ENCODE data around the gene SMARCA2. TPM values are rescaled to one million over a fixed set of nuclear protein-coding genes. Genes with fewer than 3 reads are reported as not detected.

Gene SMARCA2
- total RNA-seq, 6 donors from 2014 or later, result 74.3 to 210 (median 139) TPM

- H3K27ac ChIP-seq, result no peak overlapping the region
- 91 to 95% methylated on average over 5 to 7 of the region's 7 CpGs for WGBS, 2 donors
- H3K4me1 ChIP-seq, result no peaks in the 10 kb centered on the region
- H3K27me3 ChIP-seq, result no peaks in the 10 kb centered on the region
- no peak overlapping the region for H3K4me3 ChIP-seq
- peaks cover 0 to 13% (median 2%) of the 10 kb centered on the region in 4 donors for H3K36me3 ChIP-seq
- ATAC-seq (ENCODE audit: low FRiP score in 2 of 2), result no peak
- TF ChIP-seq EP300 (IDR thresholded peaks at IDR 0.05), result no peak
- no peak for TF ChIP-seq POLR2AphosphoS5 (IDR thresholded peaks at IDR 0.05)
- TF ChIP-seq CTCF (IDR thresholded peaks at IDR 0.05), result no peak
- no peak for TF ChIP-seq POLR2A (IDR thresholded peaks at IDR 0.05)
- no peaks in the 10 kb centered on the region for H3K9me3 ChIP-seq
- no peak for DNase-seq
These were observed 185.1 kb downstream of the SMARCA2 start for GRCh38 chr9:2199999-2200796.

GRCh38 chr9:2208465-2208864 lies 193.3 kb downstream of the SMARCA2 start:
- no peak for TF ChIP-seq CTCF (IDR thresholded peaks at IDR 0.05)
- no peak for TF ChIP-seq POLR2A (IDR thresholded peaks at IDR 0.05)
- no peak for TF ChIP-seq POLR2AphosphoS5 (IDR thresholded peaks at IDR 0.05)
- no peak for TF ChIP-seq EP300 (IDR thresholded peaks at IDR 0.05)
- 74 to 76% methylated on average over 4 of the region's 4 CpGs for WGBS, 2 donors
- ATAC-seq (ENCODE audit: low FRiP score in 2 of 2) (no peak), DNase-seq (no peak)
- Histone ChIP-seq H3K4me3 (no peak overlapping the region), H3K27ac (no peak overlapping the region), H3K4me1 (no peaks in the 10 kb centered on the region), H3K27me3 (no peaks in the 10 kb centered on the region), H3K36me3 (no peaks in the 10 kb centered on the region), H3K9me3 (no peaks in the 10 kb centered on the region)

GRCh38 chr9:2208991-2209390 lies 193.8 kb downstream of the SMARCA2 start:
- TF ChIP-seq CTCF (IDR thresholded peaks at IDR 0.05) (no peak), EP300 (IDR thresholded peaks at IDR 0.05) (no peak), POLR2AphosphoS5 (IDR thresholded peaks at IDR 0.05) (no peak), POLR2A (IDR thresholded peaks at IDR 0.05) (no peak)
- H3K27me3 ChIP-seq, result no peaks in the 10 kb centered on the region
- no peak overlapping the region for H3K4me3 ChIP-seq
- DNase-seq, result no peak
- H3K27ac ChIP-seq, result no peak overlapping the region
- no peaks in the 10 kb centered on the region for H3K9me3 ChIP-seq
- H3K36me3 ChIP-seq, result no peaks in the 10 kb centered on the region
- no peak for ATAC-seq (ENCODE audit: low FRiP score in 2 of 2)
- H3K4me1 ChIP-seq, result no peaks in the 10 kb centered on the region

- H3K27ac ChIP-seq, result no peak overlapping the region
- no peak for ATAC-seq (ENCODE audit: low FRiP score in 2 of 2)
- H3K36me3 ChIP-seq, result no peaks in the 10 kb centered on the region
- DNase-seq, result no peak
- no peak overlapping the region for H3K4me3 ChIP-seq
- no peak for TF ChIP-seq POLR2AphosphoS5 (IDR thresholded peaks at IDR 0.05)
- no peak for TF ChIP-seq CTCF (IDR thresholded peaks at IDR 0.05)
- no peak for TF ChIP-seq POLR2A (IDR thresholded peaks at IDR 0.05)
- TF ChIP-seq EP300 (IDR thresholded peaks at IDR 0.05), result no peak
- WGBS, 2 donors, result 36 to 49% methylated on average over 2 of the region's 2 CpGs
- H3K9me3 ChIP-seq, result no peaks in the 10 kb centered on the region
- H3K4me1 ChIP-seq, result no peaks in the 10 kb centered on the region
- H3K27me3 ChIP-seq, result no peaks in the 10 kb centered on the region
These were observed 194.3 kb downstream of the SMARCA2 start for GRCh38 chr9:2209400-2209799.

GRCh38 chr9:2210201-2210600 lies 195.1 kb downstream of the SMARCA2 start:
- H3K4me3 ChIP-seq, result no peak overlapping the region
- ATAC-seq (ENCODE audit: low FRiP score in 2 of 2) (no peak), DNase-seq (no peak)
- TF ChIP-seq CTCF (IDR thresholded peaks at IDR 0.05), result no peak
- no peaks in the 10 kb centered on the region for H3K27me3 ChIP-seq
- H3K27ac ChIP-seq, result no peak overlapping the region
- H3K36me3 ChIP-seq, result no peaks in the 10 kb centered on the region
- 84 to 85% methylated on average over 2 of the region's 2 CpGs for WGBS, 2 donors
- no peaks in the 10 kb centered on the region for H3K4me1 ChIP-seq
- H3K9me3 ChIP-seq, result no peaks in the 10 kb centered on the region

All from upper lobe of left lung (tissue), 6 donors.